Calu3 (cell line): ENCODE results near the gene SETD5. TPM values are rescaled to one million over a fixed set of nuclear protein-coding genes. Genes with fewer than 3 reads are reported as not detected.

Experiments
- BruUV-seq: library from RNA; stranded (reverse); fragments of 400-500 nt; replicated peaks from 2 replicates; lab custom pipeline; 2021; lab: Mats Ljungman, UMichigan
- CTCF ChIA-PET: fragments of 300-600 bp; sonication (Branson Sonifier 250); formaldehyde crosslinking; loops from one replicate; lab custom pipeline; 2022; ENCODE audit warnings: antibody characterized with exemption; lab: Charles Lee
- DNase-seq: peaks from one replicate; pipeline ENCODE4 v3.0.0; 2022
- H3K27ac Mint-ChIP-seq: one replicate; pipeline ENCODE4 v1.8.0; 2022; ENCODE audit warnings: mixed read lengths; ENCODE audit not compliant: unreplicated experiment
- H3K27me3 Mint-ChIP-seq: one replicate; pipeline ENCODE4 v1.8.0; 2022; ENCODE audit warnings: mixed read lengths; ENCODE audit not compliant: unreplicated experiment
- H3K36me3 Mint-ChIP-seq: one replicate; pipeline ENCODE4 v1.8.0; 2022; ENCODE audit warnings: mild to moderate bottlenecking, moderate library complexity, mixed read lengths; ENCODE audit not compliant: insufficient read depth, unreplicated experiment
- H3K4me1 Mint-ChIP-seq: one replicate; pipeline ENCODE4 v1.8.0; 2022; ENCODE audit warnings: mild to moderate bottlenecking, low read depth, mixed read lengths; ENCODE audit not compliant: unreplicated experiment
- H3K4me3 Mint-ChIP-seq: one replicate; pipeline ENCODE4 v1.8.0; 2022; ENCODE audit warnings: mild to moderate bottlenecking, low read depth, moderate library complexity, mixed read lengths; ENCODE audit not compliant: unreplicated experiment
- H3K9me3 Mint-ChIP-seq: one replicate; pipeline ENCODE4 v1.8.0; 2022; ENCODE audit warnings: low read depth, mixed read lengths; ENCODE audit not compliant: unreplicated experiment
- CTCF ChIP-seq: fragments of 200-600 bp; IDR thresholded peaks from one replicate; pipeline ENCODE4 v1.8.0; 2022; ENCODE audit warnings: antibody characterized with exemption; ENCODE audit not compliant: unreplicated experiment
- intact Hi-C: fragments of 100-400 bp; cut with micrococcal nuclease; formaldehyde crosslinking; loops from one replicate; pipeline ENCODE4 v1.10.0; 2022; ENCODE audit not compliant: unreplicated experiment
- total RNA-seq: library from RNA; stranded (reverse); gene quantifications from 2 replicates; pipeline ENCODE4 v1.2.3, GENCODE V29; 2022

SETD5 gene
- total RNA-seq, 1 experiment from 2014 or later = 158 TPM

- TF ChIP-seq CTCF = no peak
- CTCF ChIA-PET = no interaction called here
- Mint-ChIP-seq H3K9me3 (no peaks in the 10 kb centered on the region), H3K4me3 (no peak overlapping the region), H3K27ac (no peak overlapping the region), H3K27me3 (peaks cover 9% of the 10 kb centered on the region), H3K36me3 (no peaks in the 10 kb centered on the region), H3K4me1 (no peaks in the 10 kb centered on the region)
- no peak for DNase-seq
- BruUV-seq = no TSS peak
- intact Hi-C loops = no loop called here
Measured at GRCh38 chr3:9514306-9514705, 116.9 kb downstream of the SETD5 start.

GRCh38 chr3:9514956-9515355 lies 117.5 kb downstream of the SETD5 start:
- CTCF ChIA-PET = no interaction called here
- peaks cover 9% of the 10 kb centered on the region for H3K27me3 Mint-ChIP-seq
- intact Hi-C loops = no loop called here
- no peaks in the 10 kb centered on the region for H3K4me1 Mint-ChIP-seq
- no peak overlapping the region for H3K27ac Mint-ChIP-seq
- BruUV-seq = no TSS peak
- no peaks in the 10 kb centered on the region for H3K36me3 Mint-ChIP-seq
- no peak for TF ChIP-seq CTCF
- H3K4me3 Mint-ChIP-seq = no peak overlapping the region
- no peak for DNase-seq
- H3K9me3 Mint-ChIP-seq = no peaks in the 10 kb centered on the region

GRCh38 chr3:9525078-9525477 lies 127.7 kb downstream of the SETD5 start:
- Mint-ChIP-seq H3K36me3 (no peaks in the 10 kb centered on the region), H3K27ac (no peak overlapping the region), H3K9me3 (no peaks in the 10 kb centered on the region), H3K4me3 (no peak overlapping the region), H3K27me3 (peaks cover 54% of the 10 kb centered on the region), H3K4me1 (no peaks in the 10 kb centered on the region)
- TF ChIP-seq CTCF = no peak
- BruUV-seq = no TSS peak
- CTCF ChIA-PET = no interaction called here
- no peak for DNase-seq
- intact Hi-C loops = no loop called here

Other genes with a start within 250 kb of the SETD5 start
- 8.2 and 9.7 TPM in 2 replicates for gene SRGAP3, start 148.0 kb upstream of the SETD5 start, total RNA-seq
- gene THUMPD3, start 34.6 kb upstream of the SETD5 start, total RNA-seq = 43.6 and 57.7 TPM in 2 replicates
- not detected in 2 replicates for gene LHFPL4, start 156.2 kb downstream of the SETD5 start, total RNA-seq